GM21786 (cell line): Measurements from ENCODE around the gene DENND1B.

Source experiments
- ATAC-seq: cut with Tn5 transposase; IDR thresholded peaks from one replicate; pipeline ENCODE4 v1.9.1; 2021; ENCODE audit not compliant: unreplicated experiment

Gene DENND1B

GRCh38 chr1:197686231-197686630 is 89.0 kb downstream of the DENND1B start:
- no peak for ATAC-seq

- no peak for ATAC-seq
These were observed 89.5 kb downstream of the DENND1B start for GRCh38 chr1:197685785-197686184.

GRCh38 chr1:197683895-197684553 is 91.3 kb downstream of the DENND1B start:
- ATAC-seq: no peak

- ATAC-seq: no peak
These were observed 92.0 kb downstream of the DENND1B start for GRCh38 chr1:197683280-197683679.

GRCh38 chr1:197680311-197680710 is 95.0 kb downstream of the DENND1B start:
- ATAC-seq: no peak

GRCh38 chr1:197677752-197678295 is 97.5 kb downstream of the DENND1B start:
- ATAC-seq: no peak

GRCh38 chr1:197677313-197677712 is 98.0 kb downstream of the DENND1B start:
- no peak for ATAC-seq

- no peak for ATAC-seq
These were observed 99.6 kb downstream of the DENND1B start for GRCh38 chr1:197675583-197676208.

GRCh38 chr1:197674286-197674685 is 101.0 kb downstream of the DENND1B start:
- no peak for ATAC-seq

GRCh38 chr1:197673292-197673691 is 102.0 kb downstream of the DENND1B start:
- no peak for ATAC-seq

GRCh38 chr1:197672347-197672746 is 102.9 kb downstream of the DENND1B start:
- no peak for ATAC-seq

GRCh38 chr1:197671920-197672319 is 103.4 kb downstream of the DENND1B start:
- no peak for ATAC-seq

- ATAC-seq: no peak
These were observed 104.1 kb downstream of the DENND1B start for GRCh38 chr1:197671140-197671539.

GRCh38 chr1:197666769-197667285 is 108.5 kb downstream of the DENND1B start:
- ATAC-seq: no peak

- no peak for ATAC-seq
These were observed 110.9 kb downstream of the DENND1B start for GRCh38 chr1:197664391-197664790.

GRCh38 chr1:197663162-197663953 is 111.9 kb downstream of the DENND1B start:
- no peak for ATAC-seq

GRCh38 chr1:197660389-197660788 is 114.9 kb downstream of the DENND1B start:
- ATAC-seq: no peak

- ATAC-seq: no peak
These were observed 116.1 kb downstream of the DENND1B start for GRCh38 chr1:197659171-197659570.

GRCh38 chr1:197649188-197649587 is 126.1 kb downstream of the DENND1B start:
- no peak for ATAC-seq

- ATAC-seq: no peak
These were observed 137.0 kb downstream of the DENND1B start for GRCh38 chr1:197638316-197638715.

- ATAC-seq: no peak
These were observed 137.9 kb downstream of the DENND1B start for GRCh38 chr1:197637406-197637805.
